Neural progenitor cell (in vitro differentiated cells): Measurements from ENCODE around the gene ZXDC. TPM values are rescaled to one million over a fixed set of nuclear protein-coding genes. Genes with fewer than 3 reads are reported as not detected.

ENCODE experiments used
- DNase-seq: peaks from one replicate; pipeline ENCODE4 v3.0.0-alpha.2; 2016; ENCODE audit warnings: low spot score
- H2AFZ ChIP-seq: fragments of 200-600 bp; sonication (generic); replicated peaks from 2 replicates; pipeline ENCODE4 v1.6.1; 2016; ENCODE audit warnings: antibody characterized with exemption
- H3F3A ChIP-seq: fragments of 200-600 bp; sonication (generic); 2 replicates; pipeline ENCODE4 v1.6.1; 2016; ENCODE audit warnings: antibody characterized with exemption, low read depth
- H3K27ac ChIP-seq: fragments of 200-600 bp; sonication (generic); 2 replicates; pipeline ENCODE4 v1.5.1; 2016; ENCODE audit warnings: mild to moderate bottlenecking
- H3K27me3 ChIP-seq: fragments of 200-600 bp; sonication (generic); 2 replicates; pipeline ENCODE4 v1.6.1; 2016; ENCODE audit warnings: mild to moderate bottlenecking, moderate library complexity
- H3K36me3 ChIP-seq: fragments of 200-600 bp; sonication (generic); 2 replicates; pipeline ENCODE4 v1.5.1; 2016
- H3K4me1 ChIP-seq: fragments of 200-600 bp; sonication (generic); 2 replicates; pipeline ENCODE4 v1.6.1; 2016; ENCODE audit warnings: mixed run types
- H3K4me2 ChIP-seq: fragments of 200-600 bp; sonication (generic); 2 replicates; pipeline ENCODE4 v1.6.1; 2016
- H3K4me3 ChIP-seq: fragments of 200-600 bp; sonication (generic); 2 replicates; pipeline ENCODE4 v1.5.1; 2016
- H3K79me2 ChIP-seq: fragments of 200-600 bp; sonication (generic); 2 replicates; pipeline ENCODE4 v1.6.1; 2016; ENCODE audit warnings: low read depth
- H3K9ac ChIP-seq: fragments of 200-600 bp; sonication (generic); 2 replicates; pipeline ENCODE4 v1.6.1; 2016
- H3K9me3 ChIP-seq: fragments of 200-600 bp; sonication (generic); 2 replicates; pipeline ENCODE4 v1.5.1; 2016; ENCODE audit warnings: low read depth
- H4K20me1 ChIP-seq: fragments of 200-600 bp; sonication (generic); 2 replicates; pipeline ENCODE4 v1.6.1; 2016; ENCODE audit warnings: low read depth
- H3K27ac Mint-ChIP-seq: 3 replicates; pipeline ENCODE4 v1.8.0; 2021; ENCODE audit warnings: mixed read lengths
- H3K27me3 Mint-ChIP-seq: 2 replicates; pipeline ENCODE4 v1.8.0; 2022; ENCODE audit warnings: low read depth, mild to moderate bottlenecking, inconsistent platforms, moderate library complexity, mixed read lengths; ENCODE audit not compliant: insufficient read depth
- H3K36me3 Mint-ChIP-seq: 3 replicates; pipeline ENCODE4 v1.8.0; 2021; ENCODE audit warnings: mixed read lengths
- H3K4me1 Mint-ChIP-seq: 3 replicates; pipeline ENCODE4 v1.8.0; 2021; ENCODE audit warnings: mixed read lengths
- H3K4me3 Mint-ChIP-seq: 3 replicates; pipeline ENCODE4 v1.8.0; 2021; ENCODE audit warnings: mild to moderate bottlenecking, moderate library complexity, mixed read lengths
- H3K9me3 Mint-ChIP-seq: 3 replicates; pipeline ENCODE4 v1.8.0; 2020; ENCODE audit warnings: mixed read lengths
- EZH2 ChIP-seq: fragments of 200-600 bp; sonication (generic); IDR thresholded peaks from 2 replicates; pipeline ENCODE4 v1.6.1; 2017; ENCODE audit warnings: antibody characterized with exemption, mild to moderate bottlenecking, moderate library complexity
- EZH2phosphoT487 ChIP-seq: fragments of 200-600 bp; sonication (generic); IDR thresholded peaks from 2 replicates; pipeline ENCODE4 v1.6.1; 2017; ENCODE audit warnings: antibody characterized with exemption
- total RNA-seq: library from RNA; depleted of rRNA; stranded (reverse); fragments of >200 nt; gene quantifications from 2 replicates; pipeline ENCODE4 v1.2.3, GENCODE V29; 2015; ENCODE audit warnings: low replicate concordance
- TF ChIP-seq, protein P1 (sequence below): fragments of 200-600 bp; sonication (generic); IDR thresholded peaks from 2 replicates; pipeline ENCODE4 v1.5.1; 2017; ENCODE audit warnings: antibody characterized with exemption, mild to moderate bottlenecking

Gene ZXDC
- total RNA-seq, 1 donor from 2014 or later: 12.4 TPM

DNA sequence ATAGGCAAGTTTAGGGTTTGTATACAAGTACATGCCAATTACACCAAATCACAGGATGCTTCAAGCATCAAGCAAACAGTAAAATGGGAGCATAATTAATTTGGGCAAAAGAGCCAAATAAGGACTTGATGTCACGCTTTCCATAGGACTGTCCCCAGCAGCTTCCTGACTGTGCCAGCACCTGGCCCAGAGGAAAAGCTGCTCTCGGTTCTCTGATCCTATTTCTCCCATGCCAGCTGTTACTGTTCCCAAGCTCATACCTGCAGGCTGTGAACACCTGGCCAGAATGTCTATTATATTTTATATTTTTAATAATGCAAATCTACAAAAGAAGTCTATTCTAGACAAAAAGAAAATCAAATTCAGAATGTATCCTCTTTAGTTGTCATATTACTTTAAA, 12.2 kb downstream of the ZXDC start:
- Histone ChIP-seq H3K4me1 (no peaks in the 10 kb centered on the region), H3K79me2 (peaks cover 32% of the 10 kb centered on the region), H3K27me3 (no peaks in the 10 kb centered on the region), H3K9me3 (no peaks in the 10 kb centered on the region), H2AFZ (no peak overlapping the region), H3K36me3 (peaks cover 10% of the 10 kb centered on the region), H3F3A (no peaks in the 10 kb centered on the region), H3K4me2 (no peak overlapping the region), H3K4me3 (no peak overlapping the region), H3K9ac (no peak overlapping the region), H4K20me1 (peaks cover 20% of the 10 kb centered on the region), H3K27ac (no peak overlapping the region)
- Mint-ChIP-seq H3K4me1 (peaks cover 2% of the 10 kb centered on the region), H3K36me3 (peaks cover 47% of the 10 kb centered on the region), H3K9me3 (no peaks in the 10 kb centered on the region), H3K27ac (no peak overlapping the region), H3K4me3 (no peak overlapping the region), H3K27me3 (no peaks in the 10 kb centered on the region)
- TF ChIP-seq, protein P1, sequence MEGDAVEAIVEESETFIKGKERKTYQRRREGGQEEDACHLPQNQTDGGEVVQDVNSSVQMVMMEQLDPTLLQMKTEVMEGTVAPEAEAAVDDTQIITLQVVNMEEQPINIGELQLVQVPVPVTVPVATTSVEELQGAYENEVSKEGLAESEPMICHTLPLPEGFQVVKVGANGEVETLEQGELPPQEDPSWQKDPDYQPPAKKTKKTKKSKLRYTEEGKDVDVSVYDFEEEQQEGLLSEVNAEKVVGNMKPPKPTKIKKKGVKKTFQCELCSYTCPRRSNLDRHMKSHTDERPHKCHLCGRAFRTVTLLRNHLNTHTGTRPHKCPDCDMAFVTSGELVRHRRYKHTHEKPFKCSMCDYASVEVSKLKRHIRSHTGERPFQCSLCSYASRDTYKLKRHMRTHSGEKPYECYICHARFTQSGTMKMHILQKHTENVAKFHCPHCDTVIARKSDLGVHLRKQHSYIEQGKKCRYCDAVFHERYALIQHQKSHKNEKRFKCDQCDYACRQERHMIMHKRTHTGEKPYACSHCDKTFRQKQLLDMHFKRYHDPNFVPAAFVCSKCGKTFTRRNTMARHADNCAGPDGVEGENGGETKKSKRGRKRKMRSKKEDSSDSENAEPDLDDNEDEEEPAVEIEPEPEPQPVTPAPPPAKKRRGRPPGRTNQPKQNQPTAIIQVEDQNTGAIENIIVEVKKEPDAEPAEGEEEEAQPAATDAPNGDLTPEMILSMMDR: no peak
- TF ChIP-seq EZH2 (no peak), EZH2phosphoT487 (no peak)
- DNase-seq: no peak

DNA sequence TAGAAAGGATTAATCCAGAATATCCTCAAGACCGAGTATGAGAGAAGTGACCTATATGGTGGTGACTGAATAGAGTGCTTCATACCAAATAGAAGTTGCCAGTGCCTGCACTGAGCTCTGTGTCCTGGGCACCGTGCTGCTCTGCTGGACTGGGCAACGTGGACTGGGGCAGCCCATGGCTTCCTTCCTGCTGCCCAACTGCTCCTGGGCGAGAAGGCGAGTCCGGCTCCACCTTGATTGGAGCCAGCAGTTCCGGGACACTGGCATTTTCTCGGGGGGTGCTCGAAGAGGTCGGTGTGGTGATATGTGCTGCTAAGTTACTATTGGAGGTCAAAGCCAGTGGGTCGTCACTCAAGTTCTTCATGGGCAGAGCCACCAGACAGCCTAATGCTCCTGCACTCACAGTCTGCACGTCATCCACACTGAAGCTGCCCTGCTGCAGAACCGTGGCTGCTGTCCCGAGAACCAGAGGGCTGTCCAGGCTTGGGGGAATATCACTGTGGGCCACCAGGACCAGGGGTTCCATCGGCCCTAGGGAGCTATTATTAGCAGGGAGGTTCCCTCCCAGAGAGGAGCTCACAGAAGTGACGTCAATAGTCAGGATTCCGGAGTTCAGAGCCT, 14.1 kb downstream of the ZXDC start:
- Mint-ChIP-seq H3K36me3 (peaks cover 46% of the 10 kb centered on the region), H3K27me3 (no peaks in the 10 kb centered on the region), H3K4me3 (no peak overlapping the region), H3K4me1 (peaks cover 3% of the 10 kb centered on the region), H3K27ac (no peak overlapping the region), H3K9me3 (no peaks in the 10 kb centered on the region)
- no peak overlapping the region for H3K4me3 ChIP-seq
- H3K4me2 ChIP-seq: no peak overlapping the region
- H3K4me1 ChIP-seq: no peaks in the 10 kb centered on the region
- H3K9me3 ChIP-seq: no peaks in the 10 kb centered on the region
- H3K36me3 ChIP-seq: peaks cover 10% of the 10 kb centered on the region
- H3K27me3 ChIP-seq: no peaks in the 10 kb centered on the region
- no peak overlapping the region for H3K9ac ChIP-seq
- TF ChIP-seq, protein P1: no peak
- TF ChIP-seq EZH2phosphoT487 (no peak), EZH2 (no peak)
- no peak overlapping the region for H3K27ac ChIP-seq
- DNase-seq: no peak
- H4K20me1 ChIP-seq: peaks cover 17% of the 10 kb centered on the region
- no peak overlapping the region for H2AFZ ChIP-seq
- no peaks in the 10 kb centered on the region for H3F3A ChIP-seq
- H3K79me2 ChIP-seq: peaks cover 18% of the 10 kb centered on the region

DNA sequence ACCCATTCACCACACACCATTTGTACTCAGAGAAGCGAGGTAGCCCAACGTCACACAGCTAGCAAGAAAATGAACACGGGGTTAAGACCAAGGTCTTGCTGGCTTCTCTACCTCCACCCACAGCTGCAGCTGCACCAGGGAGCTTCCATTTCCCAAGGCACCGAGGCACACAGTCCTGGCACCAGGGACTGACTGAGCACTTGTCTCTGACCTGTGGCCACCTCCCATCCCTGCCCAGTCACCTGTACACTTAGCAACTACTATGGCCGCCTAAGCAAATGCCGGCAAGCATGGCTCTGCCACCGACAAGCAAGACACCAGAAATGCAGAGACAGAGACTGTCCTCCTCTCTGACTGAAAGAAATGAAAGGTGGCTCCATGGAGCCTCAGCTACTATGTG, 15.3 kb downstream of the ZXDC start:
- no peaks in the 10 kb centered on the region for H3F3A ChIP-seq
- no peaks in the 10 kb centered on the region for H3K4me1 ChIP-seq
- H3K4me2 ChIP-seq: no peak overlapping the region
- H3K9ac ChIP-seq: no peak overlapping the region
- Mint-ChIP-seq H3K36me3 (peaks cover 40% of the 10 kb centered on the region), H3K27me3 (no peaks in the 10 kb centered on the region), H3K9me3 (no peaks in the 10 kb centered on the region), H3K4me3 (no peak overlapping the region), H3K27ac (no peak overlapping the region), H3K4me1 (peaks cover 6% of the 10 kb centered on the region)
- no peak overlapping the region for H2AFZ ChIP-seq
- peaks cover 18% of the 10 kb centered on the region for H3K79me2 ChIP-seq
- TF ChIP-seq EZH2phosphoT487 (no peak), EZH2 (no peak)
- TF ChIP-seq, protein P1: no peak
- no peak overlapping the region for H3K27ac ChIP-seq
- H3K27me3 ChIP-seq: no peaks in the 10 kb centered on the region
- H4K20me1 ChIP-seq: peaks cover 15% of the 10 kb centered on the region
- no peaks in the 10 kb centered on the region for H3K9me3 ChIP-seq
- peaks cover 10% of the 10 kb centered on the region for H3K36me3 ChIP-seq
- no peak overlapping the region for H3K4me3 ChIP-seq
- DNase-seq: no peak
